Measurements from ENCODE around the gene KRTAP2-1. TPM values are rescaled to one million over a fixed set of nuclear protein-coding genes. Genes with fewer than 3 reads are reported as not detected.

Gene KRTAP2-1
- total RNA-seq, 1 experiment from 2014 or later: not detected

DNA sequence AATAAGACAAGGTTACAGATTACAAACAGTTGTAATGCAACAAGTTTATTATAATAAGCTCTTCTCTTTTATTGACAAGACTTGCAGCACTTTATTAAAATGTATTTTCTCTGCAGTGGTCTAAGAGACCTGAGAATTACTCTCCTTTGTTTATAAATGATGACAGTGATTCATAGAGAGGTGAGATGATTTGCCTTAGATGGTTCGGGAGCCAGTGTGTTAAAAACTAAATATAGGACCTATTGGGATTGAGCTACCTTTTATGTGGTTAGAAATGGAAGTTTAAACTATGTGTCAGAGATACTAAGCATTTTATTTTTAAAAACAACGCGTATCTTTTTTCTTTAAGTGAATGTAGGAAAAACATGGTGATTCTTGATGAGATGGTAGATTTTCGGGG lies 50.3 kb downstream of the KRTAP2-1 start (continued):
- no peak for TF ChIP-seq ZNF274 (IDR thresholded peaks at IDR 0.05; ENCODE audit: low read depth, low read length)

Other genes starting within 250 kb of the KRTAP2-1 start
- not detected for gene KRT28, start 247.4 kb downstream of the KRTAP2-1 start, total RNA-seq (2021; ENCODE audit: unreplicated experiment)
- 62.3 TPM for gene KRT10, start 224.7 kb downstream of the KRTAP2-1 start, total RNA-seq (2021; ENCODE audit: unreplicated experiment)
- gene KRT12, start 180.1 kb downstream of the KRTAP2-1 start, total RNA-seq (2021; ENCODE audit: unreplicated experiment): not detected
- gene KRT20, start 162.1 kb downstream of the KRTAP2-1 start, total RNA-seq (2021; ENCODE audit: unreplicated experiment): 1.5 TPM
- 19.0 TPM for gene KRT23, start 109.7 kb downstream of the KRTAP2-1 start, total RNA-seq (2021; ENCODE audit: unreplicated experiment)
- not detected for gene KRT39, start 80.4 kb downstream of the KRTAP2-1 start, total RNA-seq (2021; ENCODE audit: unreplicated experiment)
- gene KRT40, start 63.0 kb downstream of the KRTAP2-1 start, total RNA-seq (2021; ENCODE audit: unreplicated experiment): not detected
- not detected for gene KRTAP3-3, start 53.2 kb downstream of the KRTAP2-1 start, total RNA-seq (2021; ENCODE audit: unreplicated experiment)
- not detected for gene KRTAP3-2, start 47.4 kb downstream of the KRTAP2-1 start, total RNA-seq (2021; ENCODE audit: unreplicated experiment)
- gene KRTAP3-1, start 38.2 kb downstream of the KRTAP2-1 start, total RNA-seq (2021; ENCODE audit: unreplicated experiment): not detected
- gene KRTAP1-5, start 20.1 kb downstream of the KRTAP2-1 start, total RNA-seq (2021; ENCODE audit: unreplicated experiment): not detected
- not detected for gene KRTAP1-4, start 17.1 kb downstream of the KRTAP2-1 start, total RNA-seq (2021; ENCODE audit: unreplicated experiment)
- not detected for gene KRTAP1-3, start 12.4 kb downstream of the KRTAP2-1 start, total RNA-seq (2021; ENCODE audit: unreplicated experiment)
- not detected for gene KRTAP1-1, start 5.9 kb downstream of the KRTAP2-1 start, total RNA-seq (2021; ENCODE audit: unreplicated experiment)
- 1.2 TPM for gene KRTAP2-2, start 7.9 kb upstream of the KRTAP2-1 start, total RNA-seq (2021; ENCODE audit: unreplicated experiment)
- gene KRTAP2-3, start 12.8 kb upstream of the KRTAP2-1 start, total RNA-seq (2021; ENCODE audit: unreplicated experiment): 6.3 TPM
- 0.76 TPM for gene KRTAP2-4, start 18.6 kb upstream of the KRTAP2-1 start, total RNA-seq (2021; ENCODE audit: unreplicated experiment)
- not detected for gene KRTAP4-7, start 36.8 kb upstream of the KRTAP2-1 start, total RNA-seq (2021; ENCODE audit: unreplicated experiment)
- not detected for gene KRTAP4-8, start 50.8 kb upstream of the KRTAP2-1 start, total RNA-seq (2021; ENCODE audit: unreplicated experiment)
- gene KRTAP4-16, start 54.9 kb upstream of the KRTAP2-1 start, total RNA-seq (2021; ENCODE audit: unreplicated experiment): not detected
- not detected for gene KRTAP4-9, start 58.1 kb upstream of the KRTAP2-1 start, total RNA-seq (2021; ENCODE audit: unreplicated experiment)
- gene KRTAP4-11, start 71.1 kb upstream of the KRTAP2-1 start, total RNA-seq (2021; ENCODE audit: unreplicated experiment): not detected
- not detected for gene KRTAP4-12, start 76.9 kb upstream of the KRTAP2-1 start, total RNA-seq (2021; ENCODE audit: unreplicated experiment)
- gene KRTAP4-6, start 93.2 kb upstream of the KRTAP2-1 start, total RNA-seq (2021; ENCODE audit: unreplicated experiment): not detected
- gene KRTAP4-5, start 102.5 kb upstream of the KRTAP2-1 start, total RNA-seq (2021; ENCODE audit: unreplicated experiment): not detected
- not detected for gene KRTAP4-4, start 113.4 kb upstream of the KRTAP2-1 start, total RNA-seq (2021; ENCODE audit: unreplicated experiment)
- gene KRTAP4-3, start 120.9 kb upstream of the KRTAP2-1 start, total RNA-seq (2021; ENCODE audit: unreplicated experiment): not detected
- gene KRTAP4-2, start 130.9 kb upstream of the KRTAP2-1 start, total RNA-seq (2021; ENCODE audit: unreplicated experiment): not detected
- gene KRTAP4-1, start 137.6 kb upstream of the KRTAP2-1 start, total RNA-seq (2021; ENCODE audit: unreplicated experiment): not detected
- not detected for gene KRTAP9-1, start 142.6 kb upstream of the KRTAP2-1 start, total RNA-seq (2021; ENCODE audit: unreplicated experiment)
- gene KRTAP9-2, start 179.3 kb upstream of the KRTAP2-1 start, total RNA-seq (2021; ENCODE audit: unreplicated experiment): not detected
- gene KRTAP9-3, start 185.1 kb upstream of the KRTAP2-1 start, total RNA-seq (2021; ENCODE audit: unreplicated experiment): not detected
- not detected for gene KRTAP9-8, start 190.7 kb upstream of the KRTAP2-1 start, total RNA-seq (2021; ENCODE audit: unreplicated experiment)
- not detected for gene KRTAP9-4, start 202.4 kb upstream of the KRTAP2-1 start, total RNA-seq (2021; ENCODE audit: unreplicated experiment)
- gene KRTAP9-9, start 208.1 kb upstream of the KRTAP2-1 start, total RNA-seq (2021; ENCODE audit: unreplicated experiment): not detected
- gene KRTAP9-6, start 218.1 kb upstream of the KRTAP2-1 start, total RNA-seq (2021; ENCODE audit: unreplicated experiment): not detected
- not detected for gene KRTAP9-7, start 228.4 kb upstream of the KRTAP2-1 start, total RNA-seq (2021; ENCODE audit: unreplicated experiment)

Measured in HCT116 (cell line).